Measurements from ENCODE around the gene SUGCT. TPM values are rescaled to one million over a fixed set of nuclear protein-coding genes. Genes with fewer than 3 reads are reported as not detected.
A peak's percentile ranks its signal among the peaks of the same experiment; 100 is the strongest.

SUGCT gene
- total and polyA plus RNA-seq, 2 of the 13 experiments (the other 11 are each of a cell fraction or from before 2014, with no cell fraction given), result 10.1 to 22.2 TPM

DNA sequence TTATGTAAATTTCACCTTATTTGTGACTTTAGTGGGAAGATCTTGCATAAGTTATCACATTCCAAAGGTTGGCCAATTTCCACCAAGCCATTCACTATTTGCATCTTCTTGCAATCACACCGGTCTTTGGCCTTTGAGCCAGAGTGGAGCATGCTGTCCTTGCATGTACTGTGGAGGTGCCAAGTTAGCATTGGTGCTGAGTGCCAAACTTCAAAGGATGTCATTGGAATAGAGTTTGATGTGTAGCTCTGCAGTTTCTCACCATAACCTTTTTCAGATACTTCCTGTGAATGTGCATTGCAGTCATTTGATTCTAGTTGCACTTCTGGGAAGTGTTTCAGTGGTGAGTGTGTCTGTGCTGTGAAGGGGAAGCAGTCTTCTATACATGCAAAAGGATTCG, 620.6 kb downstream of the SUGCT start (continued):
- TF ChIP-seq RFX5 (IDR thresholded peaks at IDR 0.05; ENCODE audit: low read depth, low read length) (no peak), HMG20B (CRISPR knock-in tag; conservative IDR thresholded peaks at IDR 0.05) (0 out of 2 replicates have a peak, but pooled peaks have one; percentile 38), ZMYM2 (CRISPR knock-in tag; IDR thresholded peaks at IDR 0.05) (no peak), FOSL1 (CRISPR knock-in tag; IDR thresholded peaks at IDR 0.05; ENCODE audit: borderline replicate concordance) (no peak), ZNF382 (CRISPR knock-in tag; IDR thresholded peaks at IDR 0.05; ENCODE audit: borderline replicate concordance) (no peak), ZNF205 (CRISPR knock-in tag; IDR thresholded peaks at IDR 0.05) (peak; percentile 46; the same call in 1 of the 2 replicates), ZNF850 (CRISPR knock-in tag; conservative IDR thresholded peaks at IDR 0.05) (no peak), SSRP1 (CRISPR knock-in tag; IDR thresholded peaks at IDR 0.05) (no peak), CENPT (CRISPR knock-in tag; IDR thresholded peaks at IDR 0.05; ENCODE audit: low read depth) (no peak), GABPA (IDR thresholded peaks at IDR 0.05; ENCODE audit: low read depth, low read length) (no peak), GABPA (CRISPR knock-in tag; IDR thresholded peaks at IDR 0.05; ENCODE audit: low read depth) (no peak; the same call in 1 of the 2 replicates), ZSCAN29 (CRISPR knock-in tag; conservative IDR thresholded peaks at IDR 0.05) (no peak), ZNF143 (CRISPR knock-in tag; IDR thresholded peaks at IDR 0.05) (no peak), ZNF781 (CRISPR knock-in tag; IDR thresholded peaks at IDR 0.05; ENCODE audit: borderline replicate concordance, not compliant biosample characterization) (no peak), SOX13 (IDR thresholded peaks at IDR 0.05) (peak; percentile 26; the same call in 1 of the 2 replicates), SOX13 (CRISPR knock-in tag; conservative IDR thresholded peaks at IDR 0.05 in 1 of 2, IDR thresholded peaks at IDR 0.05 in 1 of 2) (peak in 1 of 2 experiments; percentile 78; a peak in 2 of 4 replicates), RARA (CRISPR knock-in tag; IDR thresholded peaks at IDR 0.05) (peak; percentile 64; the same call in 1 of the 2 replicates), ZFAT (CRISPR knock-in tag; conservative IDR thresholded peaks at IDR 0.05) (no peak), ATF7 (IDR thresholded peaks at IDR 0.05) (no peak), ATF7 (CRISPR knock-in tag; IDR thresholded peaks at IDR 0.05) (no peak), KLF9 (CRISPR knock-in tag; IDR thresholded peaks at IDR 0.05; ENCODE audit: low read depth) (no peak)
- TF ChIP-seq, protein P1, sequence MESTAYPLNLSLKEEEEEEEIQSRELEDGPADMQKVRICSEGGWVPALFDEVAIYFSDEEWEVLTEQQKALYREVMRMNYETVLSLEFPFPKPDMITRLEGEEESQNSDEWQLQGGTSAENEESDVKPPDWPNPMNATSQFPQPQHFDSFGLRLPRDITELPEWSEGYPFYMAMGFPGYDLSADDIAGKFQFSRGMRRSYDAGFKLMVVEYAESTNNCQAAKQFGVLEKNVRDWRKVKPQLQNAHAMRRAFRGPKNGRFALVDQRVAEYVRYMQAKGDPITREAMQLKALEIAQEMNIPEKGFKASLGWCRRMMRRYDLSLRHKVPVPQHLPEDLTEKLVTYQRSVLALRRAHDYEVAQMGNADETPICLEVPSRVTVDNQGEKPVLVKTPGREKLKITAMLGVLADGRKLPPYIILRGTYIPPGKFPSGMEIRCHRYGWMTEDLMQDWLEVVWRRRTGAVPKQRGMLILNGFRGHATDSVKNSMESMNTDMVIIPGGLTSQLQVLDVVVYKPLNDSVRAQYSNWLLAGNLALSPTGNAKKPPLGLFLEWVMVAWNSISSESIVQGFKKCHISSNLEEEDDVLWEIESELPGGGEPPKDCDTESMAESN (CRISPR knock-in tag; conservative IDR thresholded peaks at IDR 0.05), result no peak
- TF ChIP-seq, protein P2, sequence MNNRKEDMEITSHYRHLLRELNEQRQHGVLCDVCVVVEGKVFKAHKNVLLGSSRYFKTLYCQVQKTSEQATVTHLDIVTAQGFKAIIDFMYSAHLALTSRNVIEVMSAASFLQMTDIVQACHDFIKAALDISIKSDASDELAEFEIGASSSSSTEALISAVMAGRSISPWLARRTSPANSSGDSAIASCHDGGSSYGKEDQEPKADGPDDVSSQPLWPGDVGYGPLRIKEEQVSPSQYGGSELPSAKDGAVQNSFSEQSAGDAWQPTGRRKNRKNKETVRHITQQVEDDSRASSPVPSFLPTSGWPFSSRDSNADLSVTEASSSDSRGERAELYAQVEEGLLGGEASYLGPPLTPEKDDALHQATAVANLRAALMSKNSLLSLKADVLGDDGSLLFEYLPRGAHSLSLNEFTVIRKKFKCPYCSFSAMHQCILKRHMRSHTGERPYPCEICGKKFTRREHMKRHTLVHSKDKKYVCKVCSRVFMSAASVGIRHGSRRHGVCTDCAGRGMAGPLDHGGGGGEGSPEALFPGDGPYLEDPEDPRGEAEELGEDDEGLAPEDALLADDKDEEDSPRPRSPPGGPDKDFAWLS (CRISPR knock-in tag; IDR thresholded peaks at IDR 0.05; ENCODE audit: borderline replicate concordance), result no peak
- TF ChIP-seq, protein P3, sequence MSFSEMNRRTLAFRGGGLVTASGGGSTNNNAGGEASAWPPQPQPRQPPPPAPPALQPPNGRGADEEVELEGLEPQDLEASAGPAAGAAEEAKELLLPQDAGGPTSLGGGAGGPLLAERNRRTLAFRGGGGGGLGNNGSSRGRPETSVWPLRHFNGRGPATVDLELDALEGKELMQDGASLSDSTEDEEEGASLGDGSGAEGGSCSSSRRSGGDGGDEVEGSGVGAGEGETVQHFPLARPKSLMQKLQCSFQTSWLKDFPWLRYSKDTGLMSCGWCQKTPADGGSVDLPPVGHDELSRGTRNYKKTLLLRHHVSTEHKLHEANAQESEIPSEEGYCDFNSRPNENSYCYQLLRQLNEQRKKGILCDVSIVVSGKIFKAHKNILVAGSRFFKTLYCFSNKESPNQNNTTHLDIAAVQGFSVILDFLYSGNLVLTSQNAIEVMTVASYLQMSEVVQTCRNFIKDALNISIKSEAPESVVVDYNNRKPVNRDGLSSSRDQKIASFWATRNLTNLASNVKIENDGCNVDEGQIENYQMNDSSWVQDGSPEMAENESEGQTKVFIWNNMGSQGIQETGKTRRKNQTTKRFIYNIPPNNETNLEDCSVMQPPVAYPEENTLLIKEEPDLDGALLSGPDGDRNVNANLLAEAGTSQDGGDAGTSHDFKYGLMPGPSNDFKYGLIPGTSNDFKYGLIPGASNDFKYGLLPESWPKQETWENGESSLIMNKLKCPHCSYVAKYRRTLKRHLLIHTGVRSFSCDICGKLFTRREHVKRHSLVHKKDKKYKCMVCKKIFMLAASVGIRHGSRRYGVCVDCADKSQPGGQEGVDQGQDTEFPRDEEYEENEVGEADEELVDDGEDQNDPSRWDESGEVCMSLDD (CRISPR knock-in tag; IDR thresholded peaks at IDR 0.05; ENCODE audit: borderline replicate concordance), result no peak
- TF ChIP-seq, protein P4, sequence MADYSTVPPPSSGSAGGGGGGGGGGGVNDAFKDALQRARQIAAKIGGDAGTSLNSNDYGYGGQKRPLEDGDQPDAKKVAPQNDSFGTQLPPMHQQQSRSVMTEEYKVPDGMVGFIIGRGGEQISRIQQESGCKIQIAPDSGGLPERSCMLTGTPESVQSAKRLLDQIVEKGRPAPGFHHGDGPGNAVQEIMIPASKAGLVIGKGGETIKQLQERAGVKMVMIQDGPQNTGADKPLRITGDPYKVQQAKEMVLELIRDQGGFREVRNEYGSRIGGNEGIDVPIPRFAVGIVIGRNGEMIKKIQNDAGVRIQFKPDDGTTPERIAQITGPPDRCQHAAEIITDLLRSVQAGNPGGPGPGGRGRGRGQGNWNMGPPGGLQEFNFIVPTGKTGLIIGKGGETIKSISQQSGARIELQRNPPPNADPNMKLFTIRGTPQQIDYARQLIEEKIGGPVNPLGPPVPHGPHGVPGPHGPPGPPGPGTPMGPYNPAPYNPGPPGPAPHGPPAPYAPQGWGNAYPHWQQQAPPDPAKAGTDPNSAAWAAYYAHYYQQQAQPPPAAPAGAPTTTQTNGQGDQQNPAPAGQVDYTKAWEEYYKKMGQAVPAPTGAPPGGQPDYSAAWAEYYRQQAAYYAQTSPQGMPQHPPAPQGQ (CRISPR knock-in tag; IDR thresholded peaks at IDR 0.05; ENCODE audit: borderline replicate concordance), result no peak
